COLO829 (cell line): ENCODE results near the gene TUBA4A.

ENCODE experiments used
- DNase-seq: peaks from one replicate; pipeline ENCODE4 v3.0.0; 2012; ENCODE audit warnings: low spot score

Gene TUBA4A

GRCh38 chr2:219230059-219230540 lies 23.6 kb downstream of the TUBA4A start:
- DNase-seq = peak; percentile 33

GRCh38 chr2:219229305-219230058 lies 24.2 kb downstream of the TUBA4A start, which contains the start of the genes ANKZF1 and ATG9A:
Gene ANKZF1, plus strand, starts transcription at chr2:219229806. Its CDS starts 452 bp downstream, at chr2:219230258.
Gene ATG9A, minus strand, starts transcription at chr2:219229636. Its CDS starts 1,612 bp downstream, at chr2:219228024.
- peak; percentile 98 for DNase-seq

- no peak for DNase-seq
These were observed 24.8 kb downstream of the TUBA4A start for GRCh38 chr2:219228911-219229304.

GRCh38 chr2:219228041-219228910 lies 25.4 kb downstream of the TUBA4A start:
- no peak for DNase-seq

GRCh38 chr2:219225350-219225749 lies 28.4 kb downstream of the TUBA4A start:
- DNase-seq = no peak

- DNase-seq = no peak
These were observed 29.7 kb downstream of the TUBA4A start for GRCh38 chr2:219223831-219224610.

GRCh38 chr2:219221957-219222518 lies 31.7 kb downstream of the TUBA4A start:
- DNase-seq = no peak

- DNase-seq = no peak
These were observed 32.9 kb downstream of the TUBA4A start for GRCh38 chr2:219220652-219221402.

GRCh38 chr2:219219784-219220532 lies 33.8 kb downstream of the TUBA4A start:
- DNase-seq = no peak

- peak; percentile 94 for DNase-seq
These were observed 34.7 kb downstream of the TUBA4A start, which contains the start of gene ABCB6 for GRCh38 chr2:219218732-219219701. Gene ABCB6, minus strand, starts transcription at chr2:219218958. Its CDS starts 285 bp downstream, at chr2:219218673.

- peak; percentile 55 for DNase-seq
These were observed 35.4 kb downstream of the TUBA4A start for GRCh38 chr2:219218217-219218731.

GRCh38 chr2:219216535-219216915 lies 37.2 kb downstream of the TUBA4A start:
- no peak for DNase-seq

- no peak for DNase-seq
These were observed 37.7 kb downstream of the TUBA4A start for GRCh38 chr2:219215871-219216534.

- no peak for DNase-seq
These were observed 38.9 kb downstream of the TUBA4A start for GRCh38 chr2:219214786-219215185.

GRCh38 chr2:219214141-219214540 lies 39.6 kb downstream of the TUBA4A start:
- no peak for DNase-seq

GRCh38 chr2:219213486-219214071 lies 40.1 kb downstream of the TUBA4A start:
- DNase-seq = no peak

GRCh38 chr2:219213026-219213415 lies 40.7 kb downstream of the TUBA4A start:
- DNase-seq = no peak
